Panc1 (cell line): ENCODE measurements around the gene KIAA2012.

Experiments
- CTCF ChIP-seq: fragments of 450-650 bp; IDR thresholded peaks from 2 replicates; pipeline ENCODE4 v1.5.1; 2017; ENCODE audit warnings: mild to moderate bottlenecking
- REST ChIP-seq, 2 experiments: IDR thresholded peaks; 2 replicates each; pipeline ENCODE4 v1.6.1; 2011 to 2012; ENCODE audit warnings: low read depth in 2 of 2, control low read depth in 1 of 2, low read length in 1 of 2, mild to moderate bottlenecking in 1 of 2, moderate library complexity in 1 of 2; ENCODE audit not compliant: insufficient read depth in 1 of 2
- TCF7L2 ChIP-seq: IDR thresholded peaks from 2 replicates; pipeline ENCODE4 v1.6.1; 2011; ENCODE audit warnings: mild to moderate bottlenecking, low read depth, low read length, inconsistent platforms

GRCh38 chr2:202038471-202039277 is 34.4 kb upstream of the KIAA2012 start:
- TF ChIP-seq CTCF, result no peak
- no peak for TF ChIP-seq REST (IDR thresholded peaks at IDR 0.05; ENCODE audit: insufficient read depth in 1 of 2, low read depth in 2 of 2, low read length in 1 of 2)
- no peak for TF ChIP-seq TCF7L2
